NCI-H1092 treated with DMSO at 0.1 percent for 48 hours (cell line): Measurements from ENCODE around the gene GDPD3.
A peak's percentile ranks its signal among the peaks of the same experiment; 100 is the strongest.
"Not testable (repeated sequence)": the region's sequence is repeated elsewhere in the genome, so short reads cannot be mapped to it uniquely, and the experiment has no call there.

Source experiments
- DNase-seq: peaks from one replicate; lab custom pipeline; 2025; lab: John Stamatoyannopoulos, UW

GDPD3 gene

GRCh38 chr16:30124985-30125379, 11.6 kb upstream of the GDPD3 start:
- no peak for DNase-seq

GRCh38 chr16:30122604-30123160, 9.3 kb upstream of the GDPD3 start:
- no peak for DNase-seq

GRCh38 chr16:30121741-30122571, 8.6 kb upstream of the GDPD3 start:
- no peak for DNase-seq

- no peak for DNase-seq
Measured at GRCh38 chr16:30120340-30121105, 7.2 kb upstream of the GDPD3 start.

- DNase-seq = no peak
Measured at GRCh38 chr16:30119428-30119827, 6.1 kb upstream of the GDPD3 start.

- no peak for DNase-seq
Measured at GRCh38 chr16:30117768-30118167, 4.4 kb upstream of the GDPD3 start.

GRCh38 chr16:30116291-30117207, 3.2 kb upstream of the GDPD3 start:
- no peak for DNase-seq

- DNase-seq = no peak
Measured at GRCh38 chr16:30115238-30115637, 1.9 kb upstream of the GDPD3 start.

- not testable (repeated sequence) for DNase-seq
Measured at GRCh38 chr16:30114833-30115232, 1.5 kb upstream of the GDPD3 start.

GRCh38 chr16:30114411-30114810, 1.1 kb upstream of the GDPD3 start:
- DNase-seq = no peak

- no peak for DNase-seq
Measured at GRCh38 chr16:30113711-30114333, 485 bp upstream of the GDPD3 start.

GRCh38 chr16:30112197-30113030, 923 bp downstream of the GDPD3 start:
- no peak for DNase-seq

- no peak for DNase-seq
Measured at GRCh38 chr16:30110661-30111060, 2.7 kb downstream of the GDPD3 start.

- no peak for DNase-seq
Measured at GRCh38 chr16:30108059-30108850, 5.1 kb downstream of the GDPD3 start.

- no peak for DNase-seq
Measured at GRCh38 chr16:30104492-30104891, 8.8 kb downstream of the GDPD3 start.

GRCh38 chr16:30104090-30104489, 9.2 kb downstream of the GDPD3 start:
- DNase-seq = no peak

GRCh38 chr16:30096862-30097563, 16.3 kb downstream of the GDPD3 start:
- no peak for DNase-seq

GRCh38 chr16:30096105-30096861, 17.1 kb downstream of the GDPD3 start, which contains the start of gene YPEL3:
YPEL3 (minus strand) TSS chr16:30096213; CDS start chr16:30095482, 731 bp downstream.
- peak; percentile 77 for DNase-seq
